ENCODE data around the gene NUP107. TPM values are rescaled to one million over a fixed set of nuclear protein-coding genes. Genes with fewer than 3 reads are reported as not detected.
A peak's percentile ranks its signal among the peaks of the same experiment; 100 is the strongest.

Gene NUP107
- total RNA-seq, 4 donors from 2014 or later = 14.2 to 48.4 (median 36.2) TPM

GRCh38 chr12:68733661-68734071 is 46.9 kb downstream of the NUP107 start:
- H3K27me3 ChIP-seq = no peaks in the 10 kb centered on the region
- H3K4me3 ChIP-seq = no peak overlapping the region
- H3K9me3 ChIP-seq = no peaks in the 10 kb centered on the region
- TF ChIP-seq, protein P1, sequence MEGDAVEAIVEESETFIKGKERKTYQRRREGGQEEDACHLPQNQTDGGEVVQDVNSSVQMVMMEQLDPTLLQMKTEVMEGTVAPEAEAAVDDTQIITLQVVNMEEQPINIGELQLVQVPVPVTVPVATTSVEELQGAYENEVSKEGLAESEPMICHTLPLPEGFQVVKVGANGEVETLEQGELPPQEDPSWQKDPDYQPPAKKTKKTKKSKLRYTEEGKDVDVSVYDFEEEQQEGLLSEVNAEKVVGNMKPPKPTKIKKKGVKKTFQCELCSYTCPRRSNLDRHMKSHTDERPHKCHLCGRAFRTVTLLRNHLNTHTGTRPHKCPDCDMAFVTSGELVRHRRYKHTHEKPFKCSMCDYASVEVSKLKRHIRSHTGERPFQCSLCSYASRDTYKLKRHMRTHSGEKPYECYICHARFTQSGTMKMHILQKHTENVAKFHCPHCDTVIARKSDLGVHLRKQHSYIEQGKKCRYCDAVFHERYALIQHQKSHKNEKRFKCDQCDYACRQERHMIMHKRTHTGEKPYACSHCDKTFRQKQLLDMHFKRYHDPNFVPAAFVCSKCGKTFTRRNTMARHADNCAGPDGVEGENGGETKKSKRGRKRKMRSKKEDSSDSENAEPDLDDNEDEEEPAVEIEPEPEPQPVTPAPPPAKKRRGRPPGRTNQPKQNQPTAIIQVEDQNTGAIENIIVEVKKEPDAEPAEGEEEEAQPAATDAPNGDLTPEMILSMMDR (IDR thresholded peaks at IDR 0.05) = no peak
- TF ChIP-seq POLR2A (IDR thresholded peaks at IDR 0.05) = no peak
- H3K27ac ChIP-seq = no peak overlapping the region
- intact Hi-C loops (cut with DNase I) = no loop called here
- H3K36me3 ChIP-seq = peaks cover 3 to 98% (median 13%) of the 10 kb centered on the region in 3 donors
- DNase-seq = no peak
- WGBS, 2 donors = 74 to 88% methylated on average over 4 of the region's 4 CpGs
- H3K4me1 ChIP-seq = no peaks in the 10 kb centered on the region

GRCh38 chr12:68739891-68740290 is 53.1 kb downstream of the NUP107 start:
- intact Hi-C loops (cut with DNase I) = no loop called here
- H3K27me3 ChIP-seq = no peaks in the 10 kb centered on the region
- no peak overlapping the region for H3K27ac ChIP-seq
- H3K9me3 ChIP-seq = no peaks in the 10 kb centered on the region
- H3K4me1 ChIP-seq = no peaks in the 10 kb centered on the region
- peaks cover 0 to 77% (median 2%) of the 10 kb centered on the region in 3 donors for H3K36me3 ChIP-seq
- no peak for DNase-seq
- 76 to 95% methylated on average over 6 of the region's 6 CpGs for WGBS, 2 donors
- TF ChIP-seq POLR2A (IDR thresholded peaks at IDR 0.05) = no peak
- H3K4me3 ChIP-seq = no peak overlapping the region

- H3K27ac ChIP-seq = no peak overlapping the region
- no peak for DNase-seq
- H3K36me3 ChIP-seq = peaks cover 0 to 42% (median 0%) of the 10 kb centered on the region in 3 donors
- H3K9me3 ChIP-seq = no peaks in the 10 kb centered on the region
- no peak overlapping the region for H3K4me3 ChIP-seq
- H3K27me3 ChIP-seq = no peaks in the 10 kb centered on the region
- intact Hi-C loops (cut with DNase I) = no loop called here
- TF ChIP-seq, protein P1 (IDR thresholded peaks at IDR 0.05) = no peak
- TF ChIP-seq POLR2A (IDR thresholded peaks at IDR 0.05) = no peak
- WGBS, 2 donors = 91 to 95% methylated on average over 2 of the region's 2 CpGs
- H3K4me1 ChIP-seq = peaks cover 10 to 27% (median 14%) of the 10 kb centered on the region in 3 donors
These were observed 56.6 kb downstream of the NUP107 start for GRCh38 chr12:68743356-68743755.

DNA sequence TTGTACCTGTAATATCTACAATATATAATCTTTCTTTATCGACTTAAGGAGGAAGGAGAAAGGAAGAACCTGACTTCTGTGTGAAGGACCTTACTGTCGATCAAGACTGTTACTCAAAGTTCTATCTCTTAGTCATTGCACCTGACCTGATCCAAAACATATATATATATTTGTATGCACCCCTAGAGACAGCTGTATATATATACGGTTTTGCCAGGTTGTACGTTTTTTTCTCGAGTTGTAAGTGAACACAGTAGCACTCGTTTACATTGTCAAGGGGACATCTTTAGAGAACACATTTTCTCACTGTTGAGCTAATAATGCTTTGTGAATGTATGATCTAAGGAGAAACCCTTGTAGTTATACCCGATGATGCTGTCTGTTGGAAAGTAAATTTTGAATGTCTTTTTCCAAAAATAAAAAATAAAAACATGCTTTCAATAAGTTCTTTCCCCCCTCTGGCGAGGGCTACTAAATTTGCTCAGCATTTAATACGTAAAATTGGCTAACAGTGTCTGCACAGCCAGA is 58.7 kb downstream of the NUP107 start:
- Histone ChIP-seq H3K27me3 (no peaks in the 10 kb centered on the region), H3K4me3 (peak overlapping the region; percentile 59 to 93 (median 88)), H3K27ac (peak overlapping the region; percentile 83 to 91 (median 89)), H3K36me3 (peaks cover 0 to 35% (median 0%) of the 10 kb centered on the region in 3 donors), H3K4me1 (peaks cover 10 to 33% (median 14%) of the 10 kb centered on the region in 3 donors), H3K9me3 (no peaks in the 10 kb centered on the region)
- TF ChIP-seq, protein P1 (IDR thresholded peaks at IDR 0.05) = no peak
- no peak for TF ChIP-seq POLR2A (IDR thresholded peaks at IDR 0.05)
- WGBS, 2 donors = 27 to 36% methylated on average over 9 of the region's 9 CpGs
- no peak for DNase-seq
- intact Hi-C loops (cut with DNase I) = no loop called here

DNA sequence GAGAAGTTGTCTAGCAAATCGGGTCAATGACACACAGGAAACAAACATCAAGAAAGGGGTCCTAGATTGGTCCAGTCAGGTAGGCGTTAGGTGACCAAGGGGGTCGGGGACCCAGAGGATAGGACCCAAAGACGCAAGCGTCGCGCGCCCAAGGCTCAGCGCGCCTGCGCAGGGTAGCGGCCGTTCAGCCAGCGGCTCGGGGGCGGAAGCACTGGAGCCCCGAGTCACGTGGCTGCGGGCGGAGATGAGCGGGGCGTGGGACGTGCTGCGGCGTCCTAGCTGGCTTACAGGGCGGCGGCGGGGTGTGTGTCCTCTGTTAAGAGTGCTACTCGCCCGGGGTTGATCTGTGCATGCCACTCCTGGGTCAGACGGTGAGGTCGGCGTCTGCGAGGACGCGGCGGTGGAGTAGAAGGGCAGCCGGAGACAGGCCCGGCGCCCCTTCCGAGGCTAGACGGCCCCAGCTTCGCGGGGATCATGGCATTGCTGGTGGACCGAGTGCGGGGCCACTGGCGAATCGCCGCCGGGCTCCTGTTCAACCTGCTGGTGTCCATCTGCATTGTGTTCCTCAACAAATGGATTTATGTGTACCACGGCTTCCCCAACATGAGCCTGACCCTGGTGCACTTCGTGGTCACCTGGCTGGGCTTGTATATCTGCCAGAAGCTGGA is 59.3 kb downstream of the NUP107 start, which contains the start of gene SLC35E3:
Gene SLC35E3 (plus strand): TSS at position 273 of the 668 bp plus-strand sequence. CDS start 202 bp downstream, at position 475.
- 0% methylated on average over 3 to 37 of the region's 52 CpGs for WGBS, 2 donors
- Histone ChIP-seq H3K27me3 (no peaks in the 10 kb centered on the region), H3K4me3 (peak within 1 kb of the TSS; percentile 59 to 93 (median 88)), H3K4me1 (peaks cover 10 to 33% (median 14%) of the 10 kb centered on the region in 3 donors), H3K9me3 (no peaks in the 10 kb centered on the region), H3K27ac (peak within 1 kb of the TSS; percentile 83 to 91 (median 89)), H3K36me3 (peaks cover 0 to 38% (median 0%) of the 10 kb centered on the region in 3 donors)
- intact Hi-C loops (cut with DNase I) = no loop called here
- TF ChIP-seq POLR2A (IDR thresholded peaks at IDR 0.05) = peak in 3 of 4 donors; percentile 49 to 87 (median 68)
- TF ChIP-seq, protein P1 (IDR thresholded peaks at IDR 0.05) = peak in 2 of 6 experiments; percentile 2 to 19
- peak; percentile 61 for DNase-seq
